ENCODE measurements around the gene KIF1B.
"Not testable (repeated sequence)": the region's sequence is repeated elsewhere in the genome, so short reads cannot be mapped to it uniquely, and the experiment has no call there.

The KIF1B gene

GRCh38 chr1:10257851-10258250 lies 47.5 kb downstream of the KIF1B start:
- peaks cover 8% of the 10 kb centered on the region for H3F3A ChIP-seq (ENCODE audit: insufficient read depth, low read length)
- no peak for TF ChIP-seq EZH2phosphoT487 (IDR thresholded peaks at IDR 0.05; ENCODE audit: low read length)
- TF ChIP-seq EZH2 (optimal IDR thresholded peaks at IDR 0.05; ENCODE audit: low read depth, low read length) = no peak
- no peak for TF ChIP-seq CTCF (IDR thresholded peaks at IDR 0.05; ENCODE audit: low read length)
- H3K9me3 ChIP-seq (replicated peaks; ENCODE audit: insufficient read depth, low read length) = no peaks in the 10 kb centered on the region
- no peaks in the 10 kb centered on the region for H4K20me1 ChIP-seq (ENCODE audit: insufficient read depth, low read length)
- H3K27ac ChIP-seq (ENCODE audit: low read length) = no peak overlapping the region
- peaks cover 15% of the 10 kb centered on the region for H3K4me1 ChIP-seq (ENCODE audit: low read length)
- H3K9ac ChIP-seq (ENCODE audit: low read length) = no peak overlapping the region
- no peaks in the 10 kb centered on the region for H3K27me3 ChIP-seq (replicated peaks; ENCODE audit: insufficient read depth, low read length)
- H3K36me3 ChIP-seq (replicated peaks; ENCODE audit: insufficient read depth, low read length) = no peaks in the 10 kb centered on the region
- no peak overlapping the region for H3K4me3 ChIP-seq (ENCODE audit: low read length)
- no peak for DNase-seq
- H3K79me2 ChIP-seq (ENCODE audit: low read length) = peaks cover 30% of the 10 kb centered on the region
- no peak overlapping the region for H3K4me2 ChIP-seq (ENCODE audit: low read depth, low read length)
- H3K9me2 ChIP-seq (replicated peaks; ENCODE audit: insufficient read depth, low read length) = no peaks in the 10 kb centered on the region
- no peak overlapping the region for H2AFZ ChIP-seq (ENCODE audit: low read length)

- H3K9ac ChIP-seq (ENCODE audit: low read length); H4K20me1 ChIP-seq (ENCODE audit: insufficient read depth, low read length); H3K4me1 ChIP-seq (ENCODE audit: low read length); H3K9me2 ChIP-seq (replicated peaks; ENCODE audit: insufficient read depth, low read length); H3K4me3 ChIP-seq (ENCODE audit: low read length); H3K9me3 ChIP-seq (replicated peaks; ENCODE audit: insufficient read depth, low read length); H3K36me3 ChIP-seq (replicated peaks; ENCODE audit: insufficient read depth, low read length); H2AFZ ChIP-seq (ENCODE audit: low read length); H3K4me2 ChIP-seq (ENCODE audit: low read depth, low read length); DNase-seq; H3K27ac ChIP-seq (ENCODE audit: low read length); H3F3A ChIP-seq (ENCODE audit: insufficient read depth, low read length); H3K27me3 ChIP-seq (replicated peaks; ENCODE audit: insufficient read depth, low read length): not testable (repeated sequence)
- H3K79me2 ChIP-seq (ENCODE audit: low read length) = peaks cover 17% of the 10 kb centered on the region
Measured at GRCh38 chr1:10259547-10259946, 49.2 kb downstream of the KIF1B start.

GRCh38 chr1:10263450-10264082 lies 53.2 kb downstream of the KIF1B start:
- no peaks in the 10 kb centered on the region for H3K79me2 ChIP-seq (ENCODE audit: low read length)
- no peaks in the 10 kb centered on the region for H3K9me2 ChIP-seq (replicated peaks; ENCODE audit: insufficient read depth, low read length)
- no peaks in the 10 kb centered on the region for H4K20me1 ChIP-seq (ENCODE audit: insufficient read depth, low read length)
- H3K27ac ChIP-seq (ENCODE audit: low read length) = no peak overlapping the region
- H2AFZ ChIP-seq (ENCODE audit: low read length) = no peak overlapping the region
- H3K9ac ChIP-seq (ENCODE audit: low read length) = no peak overlapping the region
- no peak overlapping the region for H3K4me3 ChIP-seq (ENCODE audit: low read length)
- no peaks in the 10 kb centered on the region for H3K9me3 ChIP-seq (replicated peaks; ENCODE audit: insufficient read depth, low read length)
- H3F3A ChIP-seq (ENCODE audit: insufficient read depth, low read length) = no peaks in the 10 kb centered on the region
- no peak for TF ChIP-seq EZH2 (optimal IDR thresholded peaks at IDR 0.05; ENCODE audit: low read depth, low read length)
- no peak for TF ChIP-seq CTCF (IDR thresholded peaks at IDR 0.05; ENCODE audit: low read length)
- TF ChIP-seq EZH2phosphoT487 (IDR thresholded peaks at IDR 0.05; ENCODE audit: low read length) = no peak
- no peaks in the 10 kb centered on the region for H3K27me3 ChIP-seq (replicated peaks; ENCODE audit: insufficient read depth, low read length)
- no peaks in the 10 kb centered on the region for H3K4me1 ChIP-seq (ENCODE audit: low read length)
- no peaks in the 10 kb centered on the region for H3K36me3 ChIP-seq (replicated peaks; ENCODE audit: insufficient read depth, low read length)
- no peak for DNase-seq
- H3K4me2 ChIP-seq (ENCODE audit: low read depth, low read length) = no peak overlapping the region

GRCh38 chr1:10265027-10265426 lies 54.7 kb downstream of the KIF1B start:
- Histone ChIP-seq H3K4me2 (ENCODE audit: low read depth, low read length) (no peak overlapping the region), H3K79me2 (ENCODE audit: low read length) (no peaks in the 10 kb centered on the region), H3F3A (ENCODE audit: insufficient read depth, low read length) (no peaks in the 10 kb centered on the region), H3K4me1 (ENCODE audit: low read length) (no peaks in the 10 kb centered on the region), H3K36me3 (replicated peaks; ENCODE audit: insufficient read depth, low read length) (no peaks in the 10 kb centered on the region), H3K27ac (ENCODE audit: low read length) (no peak overlapping the region), H3K9me2 (replicated peaks; ENCODE audit: insufficient read depth, low read length) (no peaks in the 10 kb centered on the region), H3K4me3 (ENCODE audit: low read length) (no peak overlapping the region), H3K9ac (ENCODE audit: low read length) (no peak overlapping the region), H4K20me1 (ENCODE audit: insufficient read depth, low read length) (no peaks in the 10 kb centered on the region), H3K27me3 (replicated peaks; ENCODE audit: insufficient read depth, low read length) (no peaks in the 10 kb centered on the region), H2AFZ (ENCODE audit: low read length) (no peak overlapping the region), H3K9me3 (replicated peaks; ENCODE audit: insufficient read depth, low read length) (no peaks in the 10 kb centered on the region)
- DNase-seq = no peak
- TF ChIP-seq EZH2 (optimal IDR thresholded peaks at IDR 0.05; ENCODE audit: low read depth, low read length) = no peak
- no peak for TF ChIP-seq CTCF (IDR thresholded peaks at IDR 0.05; ENCODE audit: low read length)
- TF ChIP-seq EZH2phosphoT487 (IDR thresholded peaks at IDR 0.05; ENCODE audit: low read length) = no peak

Data from MM.1S (cell line).